Vagina (tissue), 2 donors: ENCODE measurements around the gene PCSK5. TPM values are rescaled to one million over a fixed set of nuclear protein-coding genes. Genes with fewer than 3 reads are reported as not detected.

Source experiments
- DNase-seq, 2 donors: peaks; one replicate each; pipeline ENCODE4 v3.0.0-alpha.2; 2017; ENCODE audit errors: extremely low spot score in 2 of 2
- H3K27ac ChIP-seq: fragments of 200-600 bp; sonication (generic); one replicate; pipeline ENCODE4 v1.5.1; 2019
- H3K27me3 ChIP-seq: fragments of 200-600 bp; sonication (generic); one replicate; pipeline ENCODE4 v1.5.1; 2019
- H3K36me3 ChIP-seq, 2 donors: fragments of 200-600 bp; sonication (generic); one replicate each; pipeline ENCODE4 v1.5.1; 2017 to 2019
- H3K4me1 ChIP-seq: fragments of 200-600 bp; sonication (generic); one replicate; pipeline ENCODE4 v1.5.1; 2019
- H3K4me3 ChIP-seq, 2 donors: fragments of 200-600 bp; sonication (generic); 1 replicate in 1 of 2; 2 replicates in 1 of 2; pipeline ENCODE4 v1.5.1; 2016 to 2019
- H3K9me3 ChIP-seq: fragments of 200-600 bp; sonication (generic); one replicate; pipeline ENCODE4 v1.5.1; 2019
- CTCF ChIP-seq, 3 experiments: fragments of 450-650 bp in 2 of 3; fragments of 200-600 bp in 1 of 3; sonication (generic) in 1 of 3; IDR thresholded peaks; one replicate each; pipeline ENCODE4 v1.5.1; 2017 to 2019; ENCODE audit warnings: antibody characterized with exemption in 3 of 3, mild to moderate bottlenecking in 2 of 3, moderate library complexity in 2 of 3
- POLR2A ChIP-seq, 2 donors: fragments of 450-650 bp; IDR thresholded peaks; one replicate each; pipeline ENCODE4 v1.6.1; 2017; ENCODE audit warnings: antibody characterized with exemption in 2 of 2, mild to moderate bottlenecking in 2 of 2, moderate library complexity in 2 of 2
- POLR2AphosphoS5 ChIP-seq, 2 donors: sonication (generic); formaldehyde crosslinking; IDR thresholded peaks; one replicate each; pipeline ENCODE4 v1.9.0; 2017; ENCODE audit warnings: antibody characterized with exemption in 2 of 2, mild to moderate bottlenecking in 2 of 2, low read depth in 1 of 2; ENCODE audit not compliant: insufficient read depth in 1 of 2
- intact Hi-C: fragments of 100-400 bp; cut with DNase I; formaldehyde crosslinking; loops from one replicate; pipeline ENCODE4 v1.15.1; 2023
- total RNA-seq: library from RNA; depleted of rRNA; stranded (reverse); fragments of >200 nt; gene quantifications from one replicate; pipeline ENCODE4 v1.2.3, GENCODE V29; 2016

Gene PCSK5
- total RNA-seq, 1 donor from 2014 or later: 22.6 TPM

GRCh38 chr9:76153339-76153738, 262.9 kb downstream of the PCSK5 start:
- Histone ChIP-seq H3K9me3 (no peaks in the 10 kb centered on the region), H3K27me3 (no peaks in the 10 kb centered on the region), H3K4me1 (no peaks in the 10 kb centered on the region), H3K27ac (no peak overlapping the region), H3K4me3 (no peak overlapping the region), H3K36me3 (no peaks in the 10 kb centered on the region)
- DNase-seq: no peak
- intact Hi-C loops: no loop called here
- TF ChIP-seq POLR2AphosphoS5 (IDR thresholded peaks at IDR 0.05; ENCODE audit: insufficient read depth in 1 of 2, low read depth in 1 of 2) (no peak), CTCF (IDR thresholded peaks at IDR 0.05) (no peak), POLR2A (IDR thresholded peaks at IDR 0.05) (no peak)

GRCh38 chr9:76153902-76154629, 263.6 kb downstream of the PCSK5 start:
- DNase-seq: no peak
- intact Hi-C loops: no loop called here
- TF ChIP-seq POLR2A (IDR thresholded peaks at IDR 0.05) (no peak), POLR2AphosphoS5 (IDR thresholded peaks at IDR 0.05; ENCODE audit: insufficient read depth in 1 of 2, low read depth in 1 of 2) (no peak), CTCF (IDR thresholded peaks at IDR 0.05) (no peak)
- H3K9me3 ChIP-seq: no peaks in the 10 kb centered on the region
- H3K27ac ChIP-seq: no peak overlapping the region
- H3K4me1 ChIP-seq: no peaks in the 10 kb centered on the region
- H3K4me3 ChIP-seq: no peak overlapping the region
- peaks cover 0 to 3% of the 10 kb centered on the region in 2 donors for H3K36me3 ChIP-seq
- no peaks in the 10 kb centered on the region for H3K27me3 ChIP-seq

- H3K9me3 ChIP-seq: no peaks in the 10 kb centered on the region
- intact Hi-C loops: no loop called here
- peaks cover 0 to 11% of the 10 kb centered on the region in 2 donors for H3K36me3 ChIP-seq
- no peaks in the 10 kb centered on the region for H3K4me1 ChIP-seq
- H3K27me3 ChIP-seq: no peaks in the 10 kb centered on the region
- H3K4me3 ChIP-seq: no peak overlapping the region
- TF ChIP-seq POLR2A (IDR thresholded peaks at IDR 0.05): no peak
- no peak for TF ChIP-seq POLR2AphosphoS5 (IDR thresholded peaks at IDR 0.05; ENCODE audit: insufficient read depth in 1 of 2, low read depth in 1 of 2)
- TF ChIP-seq CTCF (IDR thresholded peaks at IDR 0.05): no peak
- H3K27ac ChIP-seq: no peak overlapping the region
- DNase-seq: no peak
These were observed 264.9 kb downstream of the PCSK5 start for GRCh38 chr9:76155361-76155760.

- Histone ChIP-seq H3K4me1 (peaks cover 29% of the 10 kb centered on the region), H3K9me3 (no peaks in the 10 kb centered on the region), H3K27ac (no peak overlapping the region), H3K27me3 (no peaks in the 10 kb centered on the region), H3K4me3 (no peak overlapping the region), H3K36me3 (peaks cover 0 to 11% of the 10 kb centered on the region in 2 donors)
- no peak for TF ChIP-seq POLR2A (IDR thresholded peaks at IDR 0.05)
- TF ChIP-seq CTCF (IDR thresholded peaks at IDR 0.05): no peak
- TF ChIP-seq POLR2AphosphoS5 (IDR thresholded peaks at IDR 0.05; ENCODE audit: insufficient read depth in 1 of 2, low read depth in 1 of 2): no peak
- intact Hi-C loops: no loop called here
- DNase-seq: no peak
These were observed 268.2 kb downstream of the PCSK5 start for GRCh38 chr9:76158713-76159112.

- Histone ChIP-seq H3K9me3 (no peaks in the 10 kb centered on the region), H3K27me3 (no peaks in the 10 kb centered on the region), H3K4me1 (peaks cover 29% of the 10 kb centered on the region), H3K36me3 (peaks cover 0 to 11% of the 10 kb centered on the region in 2 donors), H3K4me3 (no peak overlapping the region), H3K27ac (no peak overlapping the region)
- no peak for DNase-seq
- TF ChIP-seq POLR2AphosphoS5 (IDR thresholded peaks at IDR 0.05; ENCODE audit: insufficient read depth in 1 of 2, low read depth in 1 of 2) (no peak), CTCF (IDR thresholded peaks at IDR 0.05) (no peak), POLR2A (IDR thresholded peaks at IDR 0.05) (no peak)
- intact Hi-C loops: no loop called here
These were observed 268.9 kb downstream of the PCSK5 start for GRCh38 chr9:76159293-76159926.
